Metanephros (tissue), 2 donors: ENCODE data around the gene ARFRP1. TPM values are rescaled to one million over a fixed set of nuclear protein-coding genes. Genes with fewer than 3 reads are reported as not detected.

Source experiments
- small RNA-seq: library from RNA; depleted of rRNA; stranded (forward); fragments of <200 nt; gene quantifications from one replicate; pipeline ENCODE3, GENCODE V24; 2014; ENCODE audit warnings: low replicate concordance
- total RNA-seq: library from RNA; depleted of rRNA; stranded (reverse); fragments of >200 nt; gene quantifications from one replicate; pipeline ENCODE4 v1.2.3, GENCODE V29; 2014

ARFRP1 gene
- total RNA-seq: 36.9 TPM

GRCh38 chr20:63707558-63708300 is at the start of gene ARFRP1, which contains the start of gene ZGPAT:
Gene ARFRP1, minus strand, starts transcription at chr20:63707976. Its CDS starts 885 bp downstream, at chr20:63707091.
Gene ZGPAT, plus strand, starts transcription at chr20:63708039. Its CDS starts 542 bp downstream, at chr20:63708581.

GRCh38 chr20:63739130-63740069 is 31.6 kb upstream of the ARFRP1 start, which contains the start of gene SLC2A4RG:
Gene SLC2A4RG, plus strand, starts transcription at chr20:63739776. Its CDS starts 137 bp downstream, at chr20:63739913.

GRCh38 chr20:63735859-63736718 is 28.3 kb upstream of the ARFRP1 start, which contains the start of gene LIME1:
Gene LIME1, plus strand, starts transcription at chr20:63736664. Its CDS starts 886 bp downstream, at chr20:63737550.

GRCh38 chr20:63696628-63697356 is 11.0 kb downstream of the ARFRP1 start, which contains the start of gene TNFRSF6B:
Gene TNFRSF6B, plus strand, starts transcription at chr20:63696652. Its CDS starts 116 bp downstream, at chr20:63696768.

GRCh38 chr20:63657937-63658748 is 49.6 kb downstream of the ARFRP1 start, which contains the start of gene RTEL1:
Gene RTEL1, plus strand, starts transcription at chr20:63658312. Its CDS starts 1,091 bp downstream, at chr20:63659403.

GRCh38 chr20:63653041-63653973 is 54.5 kb downstream of the ARFRP1 start, which contains the start of gene STMN3:
Gene STMN3, minus strand, starts transcription at chr20:63653424. Its CDS starts 79 bp downstream, at chr20:63653345.

Small RNA genes within 50 kb of the gene (small RNA-seq; reads per million reads assigned to genes)
- gene LIME1: not detected
- gene TNFRSF6B: not detected

Other genes starting within 250 kb of the ARFRP1 start
- 5.2 TPM for gene KCNQ2, start 235.3 kb downstream of the ARFRP1 start, total RNA-seq
- gene EEF1A2, start 208.9 kb downstream of the ARFRP1 start, total RNA-seq: 139 TPM
- 200 TPM for gene PPDPF, start 187.2 kb downstream of the ARFRP1 start, total RNA-seq
- gene PTK6, start 170.6 kb downstream of the ARFRP1 start, total RNA-seq: 0.76 TPM
- 0.12 TPM for gene SRMS, start 160.2 kb downstream of the ARFRP1 start, total RNA-seq
- 1.6 TPM for gene FNDC11, start 153.8 kb downstream of the ARFRP1 start, total RNA-seq
- 29.0 TPM for gene HELZ2, start 133.7 kb downstream of the ARFRP1 start, total RNA-seq
- 14.0 TPM for gene GMEB2, start 80.9 kb downstream of the ARFRP1 start, total RNA-seq
- gene STMN3, start 54.6 kb downstream of the ARFRP1 start, total RNA-seq: 20.6 TPM
- gene RTEL1, start 49.7 kb downstream of the ARFRP1 start, total RNA-seq: 30.5 TPM
- gene TNFRSF6B, start 11.3 kb downstream of the ARFRP1 start, total RNA-seq: 4.3 TPM
- gene ZGPAT, start 63 bp upstream of the ARFRP1 start, total RNA-seq: 16.8 TPM
- 7.5 TPM for gene LIME1, start 28.7 kb upstream of the ARFRP1 start, total RNA-seq
- gene SLC2A4RG, start 31.8 kb upstream of the ARFRP1 start, total RNA-seq: 50.4 TPM
- gene ZBTB46, start 123.3 kb upstream of the ARFRP1 start, total RNA-seq: 26.4 TPM
- not detected for gene ABHD16B, start 153.5 kb upstream of the ARFRP1 start, total RNA-seq
- gene TPD52L2, start 157.3 kb upstream of the ARFRP1 start, total RNA-seq: 64.9 TPM
- gene DNAJC5, start 187.2 kb upstream of the ARFRP1 start, total RNA-seq: 31.4 TPM
- 73.6 TPM for gene UCKL1, start 248.4 kb upstream of the ARFRP1 start, total RNA-seq